ENCODE results near the gene BTBD6. TPM values are rescaled to one million over a fixed set of nuclear protein-coding genes. Genes with fewer than 3 reads are reported as not detected.

The BTBD6 gene
- total RNA-seq, 1 experiment from 2014 or later = 7.8 TPM

- no peak for DNase-seq (ENCODE audit: low spot score)
- Mint-ChIP-seq H3K36me3 (no peaks in the 10 kb centered on the region), H3K27me3 (ENCODE audit: low read depth) (no peaks in the 10 kb centered on the region), H3K4me1 (no peaks in the 10 kb centered on the region), H3K4me3 (no peak overlapping the region), H3K27ac (no peak overlapping the region; the same call in 1 of the 2 replicates), H3K9me3 (no peaks in the 10 kb centered on the region)
- CTCF ChIA-PET = interaction anchor here (1.1 to 1.7 kb wide), 8 partner anchors 24 to 148 kb away, joined by 3 to 15 read pairs (median 5); partner anchors contain the start of gene BTBD6
- POLR2A ChIA-PET = no interaction called here
- TF ChIP-seq ARID4B (CRISPR knock-in tag; IDR thresholded peaks at IDR 0.05; ENCODE audit: borderline replicate concordance) = no peak
- TF ChIP-seq NR3C1 (CRISPR knock-in tag; conservative IDR thresholded peaks at IDR 0.05; ENCODE audit: low read depth) = no peak
- TF ChIP-seq JUN (CRISPR knock-in tag; IDR thresholded peaks at IDR 0.05) = no peak
- no peak for TF ChIP-seq HMGXB4 (CRISPR knock-in tag; IDR thresholded peaks at IDR 0.05)
- no peak for TF ChIP-seq JAZF1 (CRISPR knock-in tag; IDR thresholded peaks at IDR 0.05)
- TF ChIP-seq PREB (CRISPR knock-in tag; IDR thresholded peaks at IDR 0.05; ENCODE audit: borderline replicate concordance) = no peak
- TF ChIP-seq CTCF (IDR thresholded peaks at IDR 0.05) = no peak
- no peak for TF ChIP-seq CREM (CRISPR knock-in tag; IDR thresholded peaks at IDR 0.05)
- TF ChIP-seq RELA (CRISPR knock-in tag; IDR thresholded peaks at IDR 0.05; ENCODE audit: borderline replicate concordance) = no peak
- TF ChIP-seq, protein P1, sequence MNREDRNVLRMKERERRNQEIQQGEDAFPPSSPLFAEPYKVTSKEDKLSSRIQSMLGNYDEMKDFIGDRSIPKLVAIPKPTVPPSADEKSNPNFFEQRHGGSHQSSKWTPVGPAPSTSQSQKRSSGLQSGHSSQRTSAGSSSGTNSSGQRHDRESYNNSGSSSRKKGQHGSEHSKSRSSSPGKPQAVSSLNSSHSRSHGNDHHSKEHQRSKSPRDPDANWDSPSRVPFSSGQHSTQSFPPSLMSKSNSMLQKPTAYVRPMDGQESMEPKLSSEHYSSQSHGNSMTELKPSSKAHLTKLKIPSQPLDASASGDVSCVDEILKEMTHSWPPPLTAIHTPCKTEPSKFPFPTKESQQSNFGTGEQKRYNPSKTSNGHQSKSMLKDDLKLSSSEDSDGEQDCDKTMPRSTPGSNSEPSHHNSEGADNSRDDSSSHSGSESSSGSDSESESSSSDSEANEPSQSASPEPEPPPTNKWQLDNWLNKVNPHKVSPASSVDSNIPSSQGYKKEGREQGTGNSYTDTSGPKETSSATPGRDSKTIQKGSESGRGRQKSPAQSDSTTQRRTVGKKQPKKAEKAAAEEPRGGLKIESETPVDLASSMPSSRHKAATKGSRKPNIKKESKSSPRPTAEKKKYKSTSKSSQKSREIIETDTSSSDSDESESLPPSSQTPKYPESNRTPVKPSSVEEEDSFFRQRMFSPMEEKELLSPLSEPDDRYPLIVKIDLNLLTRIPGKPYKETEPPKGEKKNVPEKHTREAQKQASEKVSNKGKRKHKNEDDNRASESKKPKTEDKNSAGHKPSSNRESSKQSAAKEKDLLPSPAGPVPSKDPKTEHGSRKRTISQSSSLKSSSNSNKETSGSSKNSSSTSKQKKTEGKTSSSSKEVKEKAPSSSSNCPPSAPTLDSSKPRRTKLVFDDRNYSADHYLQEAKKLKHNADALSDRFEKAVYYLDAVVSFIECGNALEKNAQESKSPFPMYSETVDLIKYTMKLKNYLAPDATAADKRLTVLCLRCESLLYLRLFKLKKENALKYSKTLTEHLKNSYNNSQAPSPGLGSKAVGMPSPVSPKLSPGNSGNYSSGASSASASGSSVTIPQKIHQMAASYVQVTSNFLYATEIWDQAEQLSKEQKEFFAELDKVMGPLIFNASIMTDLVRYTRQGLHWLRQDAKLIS (CRISPR knock-in tag; IDR thresholded peaks at IDR 0.05; ENCODE audit: borderline replicate concordance) = no peak
- no peak for TF ChIP-seq ZNF423 (CRISPR knock-in tag; IDR thresholded peaks at IDR 0.05)
- no peak for TF ChIP-seq FOXP4 (CRISPR knock-in tag; IDR thresholded peaks at IDR 0.05)
- no peak for TF ChIP-seq ZNF396 (CRISPR knock-in tag; IDR thresholded peaks at IDR 0.05; ENCODE audit: borderline replicate concordance)
- TF ChIP-seq FOXJ3 (CRISPR knock-in tag; IDR thresholded peaks at IDR 0.05; ENCODE audit: borderline replicate concordance) = no peak
- TF ChIP-seq SOX15 (CRISPR knock-in tag; IDR thresholded peaks at IDR 0.05) = no peak
- TF ChIP-seq ZNF138 (CRISPR knock-in tag; conservative IDR thresholded peaks at IDR 0.05) = no peak
- no peak for TF ChIP-seq SMAD4 (CRISPR knock-in tag; IDR thresholded peaks at IDR 0.05)
- no peak for ATAC-seq
These were observed 40.2 kb upstream of the BTBD6 start for GRCh38 chr14:105207996-105208737.
